GM12892 (cell line): Measurements from ENCODE around the gene TNK2.
"Not testable (repeated sequence)": the region's sequence is repeated elsewhere in the genome, so short reads cannot be mapped to it uniquely, and the experiment has no call there.

Source experiments
- DNase-seq: peaks from one replicate; pipeline ENCODE4 v3.0.0; 2011; ENCODE audit not compliant: insufficient read length
- FAIRE-seq: peaks from 2 replicates; lab custom pipeline; 2011; peaks lifted over from hg19 to GRCh38; lab: Jason Lieb, UNC
- POLR2A ChIP-seq: IDR thresholded peaks from 2 replicates; pipeline ENCODE4 v1.6.1; 2011; ENCODE audit warnings: low read depth, low read length, control low read depth
- POLR2AphosphoS5 ChIP-seq: IDR thresholded peaks from 2 replicates; pipeline ENCODE4 v1.6.1; 2011; ENCODE audit warnings: low read depth, low read length, control low read depth
- TAF1 ChIP-seq: IDR thresholded peaks from 2 replicates; pipeline ENCODE4 v1.6.1; 2011; ENCODE audit warnings: low read depth, mild to moderate bottlenecking, control low read depth, low read length, borderline replicate concordance

TNK2 gene

DNA sequence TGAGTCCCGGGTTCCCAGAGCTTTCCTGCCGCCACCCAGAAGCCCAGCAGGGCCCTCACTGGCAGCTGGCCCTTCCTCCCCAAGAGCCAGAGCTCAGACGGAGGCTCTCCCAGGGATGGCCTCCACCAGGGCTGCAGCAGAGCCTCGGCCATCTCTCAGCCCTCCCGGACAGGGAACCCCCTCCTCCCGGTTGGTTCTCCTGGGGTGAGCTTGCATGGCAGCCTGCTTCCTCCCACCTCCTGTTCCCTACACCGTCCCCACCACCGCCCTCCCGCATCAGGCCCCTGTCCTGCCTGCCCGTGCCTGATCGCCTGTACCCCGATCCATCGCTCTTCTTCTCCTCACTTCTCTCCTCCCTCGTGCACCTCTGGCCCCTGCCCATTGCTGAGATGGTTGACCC is 72.6 kb downstream of the TNK2 start:
- TF ChIP-seq POLR2AphosphoS5 = no peak
- FAIRE-seq (no peak), DNase-seq (no peak)

DNA sequence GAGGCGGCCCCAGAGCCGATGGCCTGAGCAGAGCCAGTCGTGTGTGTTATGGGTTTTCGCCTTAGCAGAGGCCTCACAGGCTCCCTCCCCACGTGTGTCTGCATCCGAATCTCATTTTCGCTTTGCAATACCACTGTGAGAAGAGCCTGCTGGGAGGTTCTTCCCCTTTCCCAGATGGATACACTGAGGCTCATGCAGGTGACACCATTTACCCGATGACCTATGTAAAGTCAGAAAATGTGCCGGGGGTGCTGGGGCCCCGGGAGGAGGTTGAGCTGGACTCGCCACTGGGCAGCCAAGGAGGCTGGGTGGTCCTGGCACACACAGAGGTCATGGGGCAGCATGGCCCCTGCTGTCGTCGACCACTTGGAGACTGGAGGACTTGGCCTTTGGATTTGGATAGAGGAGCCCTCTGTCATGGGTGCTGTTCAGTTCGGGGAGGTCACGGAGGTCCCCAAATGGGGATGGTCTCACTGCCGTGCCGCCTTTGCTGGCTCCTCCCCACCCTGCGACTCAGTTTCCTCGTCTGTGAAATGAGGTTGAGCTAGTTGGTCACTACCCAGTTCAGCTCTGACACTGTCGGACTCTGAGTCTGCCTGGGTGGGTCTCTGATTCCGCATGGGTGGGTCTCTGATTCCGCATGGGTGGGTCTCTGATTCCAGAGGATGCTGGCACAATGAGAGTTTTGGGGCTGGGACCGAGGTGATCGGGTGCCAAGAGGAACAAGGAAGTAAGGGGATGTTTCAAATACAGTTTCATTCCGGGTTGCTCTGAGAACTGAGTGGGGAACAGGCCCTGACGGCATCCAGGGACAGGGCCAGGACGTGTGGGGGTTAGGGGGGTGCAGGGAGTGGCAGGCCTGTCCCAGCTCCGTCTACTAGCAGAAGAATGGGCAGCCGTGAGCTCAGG is 73.4 kb downstream of the TNK2 start:
- DNase-seq = no peak
- no peak for TF ChIP-seq TAF1
- TF ChIP-seq POLR2A = no peak
- no peak for TF ChIP-seq POLR2AphosphoS5
- FAIRE-seq = no peak

DNA sequence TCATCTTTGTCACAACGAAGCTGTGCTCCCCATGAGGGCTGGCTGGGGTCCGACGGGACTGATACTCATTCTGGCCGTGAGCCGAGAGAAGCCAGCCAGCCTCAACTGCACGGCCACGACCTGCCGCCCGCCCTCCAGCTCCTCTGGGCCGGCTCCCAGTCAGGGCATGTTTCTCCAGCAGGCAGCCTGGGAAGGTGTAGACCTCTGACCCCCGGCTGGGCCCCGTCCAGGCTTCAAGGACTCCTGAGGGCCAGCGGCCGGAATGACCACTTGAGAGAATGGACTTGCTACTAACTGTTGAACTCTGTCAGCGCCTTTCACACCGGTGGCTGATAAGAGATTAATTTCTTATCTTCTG is 78.5 kb downstream of the TNK2 start:
- TF ChIP-seq TAF1 (no peak), POLR2AphosphoS5 (no peak), POLR2A (no peak)
- FAIRE-seq = no peak
- DNase-seq = no peak

DNA sequence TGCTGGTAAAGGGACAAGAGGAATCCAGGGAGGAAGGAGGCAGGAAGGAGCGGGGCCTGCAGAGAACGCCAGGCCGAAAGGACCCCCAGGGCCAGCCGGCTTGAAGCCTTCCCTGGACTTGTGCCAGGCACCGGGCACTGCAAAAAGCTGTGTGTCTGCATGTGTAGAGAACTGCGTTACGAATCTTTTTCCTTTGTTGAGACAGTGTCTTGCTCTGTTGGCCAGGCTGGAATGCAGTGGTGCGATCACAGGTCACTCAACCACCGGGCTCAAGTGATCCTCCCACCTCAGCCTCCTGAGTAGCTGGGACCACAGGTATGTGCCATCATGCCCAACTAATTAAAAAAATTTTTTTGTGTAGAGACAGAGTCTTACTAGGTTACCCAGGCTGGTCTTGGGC is 79.6 kb downstream of the TNK2 start:
- no peak for TF ChIP-seq TAF1
- no peak for TF ChIP-seq POLR2A
- no peak for TF ChIP-seq POLR2AphosphoS5
- DNase-seq (no peak), FAIRE-seq (no peak)

DNA sequence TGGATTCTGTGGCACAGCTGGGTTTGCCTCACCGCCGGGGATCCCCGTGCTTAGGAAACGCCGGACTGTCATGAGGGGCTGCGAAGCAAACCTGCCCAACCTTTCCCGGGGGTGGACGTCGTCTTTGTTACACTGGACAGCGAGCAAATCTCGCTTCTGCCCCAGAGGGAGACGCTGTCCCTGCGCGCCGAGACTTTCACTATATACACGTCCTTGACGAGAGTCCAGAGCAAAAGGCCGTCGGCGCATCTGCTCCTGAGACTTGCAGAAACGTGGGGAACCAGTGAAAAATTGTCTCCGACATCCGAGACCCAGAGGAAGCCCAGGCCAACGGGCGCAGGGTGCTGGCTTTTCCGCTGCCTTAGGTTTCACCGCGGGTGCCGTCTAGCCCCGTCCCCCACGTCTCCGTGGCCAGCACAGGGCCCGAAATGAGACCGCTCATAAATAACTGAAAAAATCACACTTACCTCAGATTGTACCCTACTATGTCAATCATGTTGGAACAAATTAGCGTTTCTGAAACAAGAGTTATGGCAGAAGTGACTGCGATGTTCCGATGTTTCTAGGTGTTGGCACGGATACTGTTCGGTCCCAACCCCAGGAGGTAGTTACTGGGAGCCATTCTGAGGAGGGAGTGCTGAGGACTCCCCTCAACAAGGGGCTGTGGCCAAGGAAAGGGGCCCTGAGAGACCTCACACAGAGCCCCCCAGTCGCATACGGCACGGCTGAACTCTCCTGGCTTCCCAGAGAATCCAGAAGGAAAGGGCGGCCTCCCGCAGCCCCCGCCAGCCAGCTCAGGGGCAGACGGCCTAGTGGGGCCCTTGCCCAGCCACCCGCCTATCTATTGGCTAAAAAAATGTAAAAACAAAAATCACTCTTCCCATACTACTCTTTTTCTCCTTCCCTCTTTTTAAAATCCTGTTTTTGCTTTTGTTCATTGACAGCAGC is 82.2 kb downstream of the TNK2 start:
- no peak for DNase-seq
- FAIRE-seq = no peak
- TF ChIP-seq POLR2A = no peak
- no peak for TF ChIP-seq POLR2AphosphoS5
- no peak for TF ChIP-seq TAF1

DNA sequence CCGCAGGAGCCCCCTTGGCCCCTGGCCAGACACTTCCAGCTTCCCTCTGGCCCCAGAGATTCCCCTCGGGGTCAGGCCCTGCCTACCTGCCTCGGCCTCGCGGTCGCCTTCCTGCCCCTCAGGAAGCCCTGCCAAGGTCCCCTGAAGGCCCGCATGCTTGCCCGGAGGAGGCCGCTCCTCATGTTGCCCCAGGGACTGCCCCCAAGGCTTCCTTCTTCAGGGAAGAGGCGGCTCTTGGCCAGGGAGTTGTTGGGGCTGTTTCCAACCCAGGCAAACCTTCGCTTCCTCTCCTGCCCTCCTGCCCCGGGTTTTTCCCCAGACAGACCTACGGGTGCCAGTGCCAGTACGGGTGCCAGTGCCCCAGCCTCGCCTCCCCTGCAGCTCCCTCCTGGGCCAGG is 83.2 kb downstream of the TNK2 start:
- DNase-seq (no peak), FAIRE-seq (no peak)
- no peak for TF ChIP-seq POLR2A
- no peak for TF ChIP-seq POLR2AphosphoS5
- no peak for TF ChIP-seq TAF1

DNA sequence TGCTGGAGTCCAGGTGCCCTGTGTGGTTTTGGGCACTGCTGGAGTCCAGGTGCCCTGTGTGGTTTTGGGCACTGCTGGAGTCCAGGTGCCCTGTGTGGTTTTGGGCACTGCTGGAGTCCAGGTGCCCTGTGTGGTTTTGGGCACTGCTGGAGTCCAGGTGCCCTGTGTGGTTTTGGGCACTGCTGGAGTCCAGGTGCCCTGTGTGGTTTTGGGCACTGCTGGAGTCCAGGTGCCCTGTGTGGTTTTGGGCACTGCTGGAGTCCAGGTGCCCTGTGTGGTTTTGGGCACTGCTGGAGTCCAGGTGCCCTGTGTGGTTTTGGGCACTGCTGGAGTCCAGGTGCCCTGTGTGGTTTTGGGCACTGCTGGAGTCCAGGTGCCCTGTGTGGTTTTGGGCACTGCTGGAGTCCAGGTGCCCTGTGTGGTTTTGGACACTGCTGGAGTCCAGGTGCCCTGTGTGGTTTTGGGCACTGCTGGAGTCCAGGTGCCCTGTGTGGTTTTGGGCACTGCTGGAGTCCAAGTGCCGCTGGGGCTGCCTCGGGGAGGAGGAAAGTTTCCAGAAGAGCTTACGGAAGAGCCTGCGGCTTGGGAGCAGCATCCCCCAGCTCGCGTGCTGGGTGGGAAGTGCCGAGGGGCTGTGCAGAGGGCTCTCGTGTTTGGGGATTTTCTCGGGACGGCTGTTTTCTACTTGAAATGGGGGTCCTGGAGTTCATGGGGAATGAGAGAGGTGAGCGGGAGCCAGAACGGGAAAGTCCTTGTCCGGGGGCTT is 83.7 kb downstream of the TNK2 start:
- not testable (repeated sequence) for DNase-seq, FAIRE-seq

DNA sequence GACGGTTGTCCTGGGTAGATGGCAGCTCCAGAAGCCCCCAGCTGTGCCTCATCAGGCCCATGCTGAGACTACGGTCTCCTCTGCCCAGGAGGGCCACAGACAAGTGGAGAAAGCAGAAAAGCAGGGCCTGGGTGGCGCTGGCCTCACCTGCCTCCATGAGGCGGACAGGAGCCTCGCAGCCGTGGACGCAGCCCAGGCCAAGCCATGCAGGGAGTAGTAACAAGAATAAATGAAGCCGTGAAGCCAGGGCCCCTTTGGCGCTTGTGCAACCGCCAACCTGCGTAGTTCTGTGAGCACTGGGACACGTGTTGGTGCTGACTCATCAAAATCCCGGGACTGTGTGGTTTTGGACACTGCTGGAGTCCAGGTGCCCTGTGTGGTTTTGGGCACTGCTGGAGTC is 84.4 kb downstream of the TNK2 start:
- TF ChIP-seq POLR2AphosphoS5 = no peak
- TF ChIP-seq TAF1 = no peak
- TF ChIP-seq POLR2A = no peak
- FAIRE-seq (no peak), DNase-seq (no peak)

DNA sequence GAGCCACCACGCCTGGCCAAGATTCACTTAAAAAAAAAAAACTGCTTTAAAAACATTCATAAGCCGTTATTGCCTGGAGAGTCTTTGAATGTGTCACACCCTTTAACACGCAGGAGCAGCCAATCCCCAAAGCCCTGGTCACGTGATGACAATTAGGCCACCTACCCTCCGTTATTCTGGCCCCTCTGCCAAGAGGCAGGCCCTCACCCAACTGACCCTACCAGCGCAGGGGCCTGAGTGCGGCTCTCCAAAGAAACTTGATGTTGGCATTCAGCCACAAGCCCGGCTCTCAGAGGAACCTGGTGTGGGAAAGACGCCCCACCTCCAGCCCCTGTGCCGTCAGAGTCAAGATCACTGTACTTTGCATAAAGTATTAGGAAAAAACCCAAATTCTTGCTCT is 85.1 kb downstream of the TNK2 start:
- DNase-seq (no peak), FAIRE-seq (no peak)
- no peak for TF ChIP-seq POLR2AphosphoS5
- TF ChIP-seq POLR2A = no peak
- no peak for TF ChIP-seq TAF1

DNA sequence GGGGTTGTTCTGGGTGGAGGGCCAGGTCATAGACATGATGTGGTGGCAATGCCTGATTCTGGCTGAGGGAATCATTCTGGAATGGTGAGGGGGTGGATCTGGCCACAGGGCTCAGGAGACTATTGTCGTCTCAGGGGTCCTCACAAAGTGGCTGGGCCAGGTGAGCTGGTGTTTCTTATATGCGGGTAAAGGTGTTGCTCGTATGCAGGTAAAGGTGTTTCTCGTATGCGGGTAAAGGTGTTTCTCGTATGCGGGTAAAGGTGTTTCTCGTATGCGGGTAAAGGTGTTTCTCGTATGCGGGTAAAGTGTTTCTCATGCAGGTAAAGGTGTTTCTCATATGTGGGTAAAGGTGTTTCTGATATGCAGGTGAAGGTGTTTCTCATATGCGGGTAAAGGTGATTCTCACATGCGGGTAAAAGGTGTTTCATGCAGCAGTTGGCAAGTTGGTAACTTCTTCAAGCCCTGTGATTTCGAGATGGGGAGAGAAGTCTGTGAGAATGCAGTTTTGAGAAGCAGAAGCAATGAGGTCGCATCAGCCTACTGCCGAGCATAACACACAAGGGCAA is 86.1 kb downstream of the TNK2 start:
- FAIRE-seq (no peak), DNase-seq (no peak)
- TF ChIP-seq POLR2A (no peak), TAF1 (no peak), POLR2AphosphoS5 (no peak)
